CD4-positive, alpha-beta memory T cell (primary cell): ENCODE results near the gene SEMA6A. TPM values are rescaled to one million over a fixed set of nuclear protein-coding genes. Genes with fewer than 3 reads are reported as not detected.

Source experiments
- CTCF ChIA-PET: fragments of 350-600 bp; sonication (Branson Sonifier 250); formaldehyde crosslinking; loops from one replicate; lab custom pipeline; 2021; ENCODE audit warnings: inconsistent platforms; ENCODE audit not compliant: partially characterized antibody; lab: Charles Lee
- POLR2A ChIA-PET: fragments of 350-600 bp; sonication (Branson Sonifier 250); formaldehyde crosslinking; loops from one replicate; lab custom pipeline; 2021; ENCODE audit not compliant: partially characterized antibody; lab: Charles Lee
- DNase-seq, 5 donors: peaks; one replicate each; pipeline versions ENCODE4 v3.0.0 to v3.0.0-alpha.2; 2020 to 2022; ENCODE audit warnings: mixed read lengths in 1 of 5
- H3K27ac ChIP-seq: one replicate; pipeline ENCODE4 v1.7.0; 2013; ENCODE audit warnings: low read depth, low read length
- H3K27me3 ChIP-seq: 2 replicates; pipeline ENCODE4 v1.7.0; 2013; ENCODE audit warnings: mild to moderate bottlenecking, low read length, moderate library complexity; ENCODE audit not compliant: insufficient read depth
- H3K36me3 ChIP-seq: 2 replicates; pipeline ENCODE4 v1.7.0; 2013; ENCODE audit warnings: mild to moderate bottlenecking, low read length, moderate library complexity; ENCODE audit not compliant: insufficient read depth
- H3K4me1 ChIP-seq: 2 replicates; pipeline ENCODE4 v1.7.0; 2013; ENCODE audit warnings: mild to moderate bottlenecking, low read length, moderate library complexity; ENCODE audit not compliant: insufficient read depth
- H3K4me3 ChIP-seq, 2 donors: one replicate each; pipeline ENCODE4 v1.7.0; 2013; ENCODE audit warnings: low read length in 2 of 2, mild to moderate bottlenecking in 1 of 2
- H3K9me3 ChIP-seq, 2 donors: one replicate each; pipeline ENCODE4 v1.7.0; 2013; ENCODE audit warnings: low read length in 2 of 2, control low read depth in 1 of 2; ENCODE audit not compliant: control insufficient read depth in 1 of 2
- H3K27ac Mint-ChIP-seq, 7 donors: one replicate each; pipeline ENCODE4 v1.8.0; 2020 to 2021; ENCODE audit warnings: mixed read lengths in 7 of 7, mild to moderate bottlenecking in 6 of 7, inconsistent platforms in 3 of 7, moderate library complexity in 3 of 7
- H3K27me3 Mint-ChIP-seq, 2 donors: one replicate each; pipeline ENCODE4 v1.8.0; 2020 to 2021; ENCODE audit warnings: mixed read lengths in 2 of 2
- H3K36me3 Mint-ChIP-seq, 2 donors: one replicate each; pipeline ENCODE4 v1.8.0; 2020 to 2021; ENCODE audit warnings: mixed read lengths in 2 of 2, inconsistent platforms in 1 of 2, mild to moderate bottlenecking in 1 of 2
- H3K4me1 Mint-ChIP-seq, 4 donors: one replicate each; pipeline ENCODE4 v1.8.0; 2020 to 2021; ENCODE audit warnings: mixed read lengths in 4 of 4, mild to moderate bottlenecking in 1 of 4
- H3K4me3 Mint-ChIP-seq, 8 donors: one replicate each; pipeline ENCODE4 v1.8.0; 2020 to 2021; ENCODE audit warnings: mixed read lengths in 8 of 8, mild to moderate bottlenecking in 7 of 8, moderate library complexity in 6 of 8, inconsistent platforms in 3 of 8
- H3K9me3 Mint-ChIP-seq, 8 donors: one replicate each; pipeline ENCODE4 v1.8.0; 2020 to 2021; ENCODE audit warnings: mixed read lengths in 8 of 8, mild to moderate bottlenecking in 5 of 8, inconsistent platforms in 3 of 8, moderate library complexity in 1 of 8
- intact Hi-C: fragments of 100-400 bp; cut with micrococcal nuclease; formaldehyde crosslinking; loops from one replicate; pipeline ENCODE4 v1.15.1; 2023
- polyA plus RNA-seq, 2 donors: library from polyadenylated mRNA; unstranded; fragments of 300-500 nt; fragmentation: Illumina TruSeq; gene quantifications; one replicate each; pipeline ENCODE4 v1.2.3, GENCODE V29; 2021
- total RNA-seq, 2 experiments: library from RNA; stranded (reverse); gene quantifications; one replicate each; pipeline ENCODE4 v1.2.3, GENCODE V29; 2021

SEMA6A gene
- total and polyA plus RNA-seq, 4 experiments from 2014 or later: 0.20 to 1.2 TPM; not detected in 2

- no peaks in the 10 kb centered on the region for H3K4me1 ChIP-seq
- intact Hi-C loops: no loop called here
- no peak overlapping the region for H3K4me3 ChIP-seq
- peaks cover 0 to 6% (median under 1%) of the 10 kb centered on the region in 8 donors for H3K9me3 Mint-ChIP-seq
- H3K27ac ChIP-seq: no peak overlapping the region
- no peaks in the 10 kb centered on the region for H3K36me3 Mint-ChIP-seq
- no peak for DNase-seq
- POLR2A ChIA-PET: no interaction called here
- H3K9me3 ChIP-seq: no peaks in the 10 kb centered on the region
- H3K27me3 ChIP-seq: no peaks in the 10 kb centered on the region
- no peaks in the 10 kb centered on the region for H3K4me1 Mint-ChIP-seq
- no peaks in the 10 kb centered on the region for H3K36me3 ChIP-seq
- H3K27me3 Mint-ChIP-seq: peaks cover 15 to 18% of the 10 kb centered on the region in 2 donors
- no peak overlapping the region for H3K27ac Mint-ChIP-seq
- CTCF ChIA-PET: no interaction called here
- H3K4me3 Mint-ChIP-seq: no peak overlapping the region
These were observed 10.6 kb upstream of the SEMA6A start for GRCh38 chr5:116585227-116585626.

GRCh38 chr5:116583862-116584222 lies 9.2 kb upstream of the SEMA6A start:
- Histone ChIP-seq H3K27ac (no peak overlapping the region), H3K4me1 (no peaks in the 10 kb centered on the region), H3K27me3 (no peaks in the 10 kb centered on the region), H3K36me3 (no peaks in the 10 kb centered on the region), H3K4me3 (no peak overlapping the region), H3K9me3 (no peaks in the 10 kb centered on the region)
- no peak overlapping the region for H3K4me3 Mint-ChIP-seq
- CTCF ChIA-PET: no interaction called here
- no peaks in the 10 kb centered on the region for H3K4me1 Mint-ChIP-seq
- no peak for DNase-seq
- no peak overlapping the region for H3K27ac Mint-ChIP-seq
- peaks cover 0 to 6% (median 0%) of the 10 kb centered on the region in 8 donors for H3K9me3 Mint-ChIP-seq
- intact Hi-C loops: no loop called here
- no peaks in the 10 kb centered on the region for H3K36me3 Mint-ChIP-seq
- POLR2A ChIA-PET: no interaction called here
- peaks cover 19 to 27% of the 10 kb centered on the region in 2 donors for H3K27me3 Mint-ChIP-seq

- no peak overlapping the region for H3K27ac ChIP-seq
- intact Hi-C loops: no loop called here
- H3K27me3 Mint-ChIP-seq: peaks cover 23 to 32% of the 10 kb centered on the region in 2 donors
These were observed 8.7 kb upstream of the SEMA6A start for GRCh38 chr5:116583085-116583861.

GRCh38 chr5:116581910-116582309 lies 7.3 kb upstream of the SEMA6A start:
- no peaks in the 10 kb centered on the region for H3K36me3 ChIP-seq
- Mint-ChIP-seq H3K9me3 (peaks cover 0 to 6% (median 0%) of the 10 kb centered on the region in 8 donors), H3K27ac (no peak overlapping the region), H3K4me3 (no peak overlapping the region), H3K4me1 (peaks cover 0 to 2% (median 0%) of the 10 kb centered on the region in 4 donors), H3K36me3 (no peaks in the 10 kb centered on the region), H3K27me3 (peaks cover 25 to 32% of the 10 kb centered on the region in 2 donors)
- no peak for DNase-seq
- ChIA-PET CTCF (no interaction called here), POLR2A (no interaction called here)
- intact Hi-C loops: no loop called here
- no peaks in the 10 kb centered on the region for H3K9me3 ChIP-seq
- no peak overlapping the region for H3K4me3 ChIP-seq
- no peak overlapping the region for H3K27ac ChIP-seq
- no peaks in the 10 kb centered on the region for H3K27me3 ChIP-seq
- H3K4me1 ChIP-seq: no peaks in the 10 kb centered on the region

More at GRCh38 chr5:116583085-116583861, 8.7 kb upstream of the SEMA6A start:
- Mint-ChIP-seq H3K27ac (no peak overlapping the region), H3K36me3 (no peaks in the 10 kb centered on the region), H3K9me3 (peaks cover 0 to 6% (median 0%) of the 10 kb centered on the region in 8 donors), H3K4me3 (no peak overlapping the region), H3K4me1 (peaks cover 0 to 2% (median 0%) of the 10 kb centered on the region in 4 donors)
- no peak overlapping the region for H3K4me3 ChIP-seq
- DNase-seq: no peak
- H3K4me1 ChIP-seq: no peaks in the 10 kb centered on the region
- no peaks in the 10 kb centered on the region for H3K9me3 ChIP-seq
- CTCF ChIA-PET: no interaction called here
- no peaks in the 10 kb centered on the region for H3K27me3 ChIP-seq
- no peaks in the 10 kb centered on the region for H3K36me3 ChIP-seq
- POLR2A ChIA-PET: no interaction called here

GRCh38 chr5:116579144-116579543 lies 4.5 kb upstream of the SEMA6A start:
- H3K9me3 Mint-ChIP-seq: peaks cover 0 to 2% (median 0%) of the 10 kb centered on the region in 8 donors
- Histone ChIP-seq H3K4me3 (no peak overlapping the region), H3K36me3 (no peaks in the 10 kb centered on the region), H3K27ac (no peak overlapping the region), H3K4me1 (peaks cover 10% of the 10 kb centered on the region), H3K27me3 (peaks cover 9% of the 10 kb centered on the region), H3K9me3 (no peaks in the 10 kb centered on the region)
- no peak overlapping the region for H3K27ac Mint-ChIP-seq
- no peak for DNase-seq
- intact Hi-C loops: no loop called here
- peaks cover 36 to 40% of the 10 kb centered on the region in 2 donors for H3K27me3 Mint-ChIP-seq
- CTCF ChIA-PET: no interaction called here
- H3K4me3 Mint-ChIP-seq: no peak overlapping the region
- H3K36me3 Mint-ChIP-seq: no peaks in the 10 kb centered on the region
- H3K4me1 Mint-ChIP-seq: peaks cover 0 to 17% (median 13%) of the 10 kb centered on the region in 4 donors
- POLR2A ChIA-PET: no interaction called here

GRCh38 chr5:116578676-116579075 lies 4.1 kb upstream of the SEMA6A start:
- DNase-seq: no peak
- H3K9me3 Mint-ChIP-seq: peaks cover 0 to 2% (median 0%) of the 10 kb centered on the region in 8 donors
- intact Hi-C loops: no loop called here
- no peak overlapping the region for H3K4me3 ChIP-seq
- H3K4me1 ChIP-seq: peaks cover 13% of the 10 kb centered on the region
- no peak overlapping the region for H3K27ac Mint-ChIP-seq
- CTCF ChIA-PET: no interaction called here
- H3K27me3 Mint-ChIP-seq: peaks cover 34 to 38% of the 10 kb centered on the region in 2 donors
- H3K36me3 ChIP-seq: no peaks in the 10 kb centered on the region
- no peaks in the 10 kb centered on the region for H3K36me3 Mint-ChIP-seq
- peaks cover 9% of the 10 kb centered on the region for H3K27me3 ChIP-seq
- peaks cover 0 to 19% (median 15%) of the 10 kb centered on the region in 4 donors for H3K4me1 Mint-ChIP-seq
- peak overlapping the region in 1 of 8 donors; percentile 45 for H3K4me3 Mint-ChIP-seq
- H3K9me3 ChIP-seq: no peaks in the 10 kb centered on the region
- POLR2A ChIA-PET: no interaction called here
- no peak overlapping the region for H3K27ac ChIP-seq

- H3K4me3 Mint-ChIP-seq: no peak overlapping the region
- no peaks in the 10 kb centered on the region for H3K9me3 ChIP-seq
- H3K4me3 ChIP-seq: no peak overlapping the region
- H3K4me1 Mint-ChIP-seq: peaks cover 0 to 19% (median 15%) of the 10 kb centered on the region in 4 donors
- intact Hi-C loops: no loop called here
- H3K27me3 Mint-ChIP-seq: peaks cover 34 to 45% of the 10 kb centered on the region in 2 donors
- POLR2A ChIA-PET: no interaction called here
- H3K36me3 Mint-ChIP-seq: no peaks in the 10 kb centered on the region
- no peaks in the 10 kb centered on the region for H3K36me3 ChIP-seq
- DNase-seq: no peak
- CTCF ChIA-PET: no interaction called here
- no peak overlapping the region for H3K27ac ChIP-seq
- peaks cover 13% of the 10 kb centered on the region for H3K4me1 ChIP-seq
- no peak overlapping the region for H3K27ac Mint-ChIP-seq
- peaks cover 18% of the 10 kb centered on the region for H3K27me3 ChIP-seq
- peaks cover 0 to 2% (median 0%) of the 10 kb centered on the region in 8 donors for H3K9me3 Mint-ChIP-seq
These were observed 2.6 kb upstream of the SEMA6A start for GRCh38 chr5:116577064-116577788.
